Nephron progenitor cell (in vitro differentiated cells): ENCODE results near the gene DDX27.

ENCODE experiments used
- DNase-seq: peaks from one replicate; pipeline ENCODE4 v3.0.0; 2021
- H3K27ac Mint-ChIP-seq: 2 replicates; pipeline ENCODE4 v1.8.0; 2021; ENCODE audit warnings: mild to moderate bottlenecking, moderate library complexity, mixed read lengths
- H3K27me3 Mint-ChIP-seq: 2 replicates; pipeline ENCODE4 v1.8.0; 2021; ENCODE audit warnings: mild to moderate bottlenecking, low read depth, mixed read lengths; ENCODE audit not compliant: poor library complexity
- H3K36me3 Mint-ChIP-seq: 2 replicates; pipeline ENCODE4 v1.8.0; 2021; ENCODE audit warnings: low read depth, mixed read lengths
- H3K4me1 Mint-ChIP-seq: 2 replicates; pipeline ENCODE4 v1.8.0; 2021; ENCODE audit warnings: mixed read lengths
- H3K4me3 Mint-ChIP-seq: 2 replicates; pipeline ENCODE4 v1.8.0; 2021; ENCODE audit warnings: mild to moderate bottlenecking, moderate library complexity, mixed read lengths
- H3K9me3 Mint-ChIP-seq: 2 replicates; pipeline ENCODE4 v1.8.0; 2021; ENCODE audit warnings: mild to moderate bottlenecking, moderate library complexity, mixed read lengths
- CTCF ChIP-seq: fragments of 200-600 bp; sonication (generic); IDR thresholded peaks from 2 replicates; pipeline ENCODE4 v1.5.0; 2021; ENCODE audit warnings: antibody characterized with exemption

DDX27 gene

GRCh38 chr20:49219091-49219923 is at the start of gene DDX27:
Gene DDX27 (plus strand): TSS chr20:49219416. CDS start chr20:49219449, 33 bp downstream.
- Mint-ChIP-seq H3K27ac (peak within 1 kb of the TSS; percentile 99), H3K4me1 (peaks cover 20% of the 10 kb centered on the region), H3K36me3 (peaks cover 19% of the 10 kb centered on the region), H3K4me3 (peak within 1 kb of the TSS; percentile 94), H3K9me3 (peaks cover 4% of the 10 kb centered on the region), H3K27me3 (peaks cover 11% of the 10 kb centered on the region)
- peak; percentile 95 for DNase-seq
- no peak for TF ChIP-seq CTCF

GRCh38 chr20:49169547-49169946 is 49.7 kb upstream of the DDX27 start:
- H3K4me1 Mint-ChIP-seq: peaks cover 10% of the 10 kb centered on the region
- no peak for TF ChIP-seq CTCF
- H3K4me3 Mint-ChIP-seq: no peak overlapping the region
- H3K36me3 Mint-ChIP-seq: peaks cover 47% of the 10 kb centered on the region
- no peaks in the 10 kb centered on the region for H3K27me3 Mint-ChIP-seq
- H3K9me3 Mint-ChIP-seq: no peaks in the 10 kb centered on the region
- no peak overlapping the region for H3K27ac Mint-ChIP-seq
- DNase-seq: no peak

GRCh38 chr20:49170714-49171113 is 48.5 kb upstream of the DDX27 start:
- Mint-ChIP-seq H3K9me3 (no peaks in the 10 kb centered on the region), H3K27ac (no peak overlapping the region), H3K4me3 (no peak overlapping the region), H3K36me3 (peaks cover 45% of the 10 kb centered on the region), H3K4me1 (peaks cover 10% of the 10 kb centered on the region), H3K27me3 (no peaks in the 10 kb centered on the region)
- no peak for TF ChIP-seq CTCF
- no peak for DNase-seq

- Mint-ChIP-seq H3K9me3 (peaks cover 3% of the 10 kb centered on the region), H3K4me1 (peaks cover 10% of the 10 kb centered on the region), H3K27me3 (no peaks in the 10 kb centered on the region), H3K27ac (peak overlapping the region; percentile 10), H3K36me3 (peaks cover 53% of the 10 kb centered on the region), H3K4me3 (no peak overlapping the region)
- DNase-seq: no peak
- no peak for TF ChIP-seq CTCF
These were observed 47.3 kb upstream of the DDX27 start for GRCh38 chr20:49171909-49172308.

GRCh38 chr20:49172413-49172812 is 46.8 kb upstream of the DDX27 start:
- Mint-ChIP-seq H3K4me3 (no peak overlapping the region), H3K27ac (peak overlapping the region; percentile 10), H3K27me3 (no peaks in the 10 kb centered on the region), H3K36me3 (peaks cover 55% of the 10 kb centered on the region), H3K4me1 (peaks cover 10% of the 10 kb centered on the region), H3K9me3 (peaks cover 3% of the 10 kb centered on the region)
- DNase-seq: no peak
- TF ChIP-seq CTCF: no peak

- TF ChIP-seq CTCF: no peak
- peaks cover 7% of the 10 kb centered on the region for H3K9me3 Mint-ChIP-seq
- H3K36me3 Mint-ChIP-seq: peaks cover 65% of the 10 kb centered on the region
These were observed 45.0 kb upstream of the DDX27 start for GRCh38 chr20:49174183-49174582.

More at GRCh38 chr20:49174183-49174582, 45.0 kb upstream of the DDX27 start:
- no peak overlapping the region for H3K4me3 Mint-ChIP-seq
- DNase-seq: no peak
- H3K27ac Mint-ChIP-seq: no peak overlapping the region
- H3K27me3 Mint-ChIP-seq: no peaks in the 10 kb centered on the region
- peaks cover 5% of the 10 kb centered on the region for H3K4me1 Mint-ChIP-seq
